Ishikawa (cell line): ENCODE data around the gene KRT7.

Source experiments
- CEBPB ChIP-seq: IDR thresholded peaks from 2 replicates; pipeline ENCODE4 v1.6.1; 2012
- CREB1 ChIP-seq: IDR thresholded peaks from 2 replicates; pipeline ENCODE4 v1.6.1; 2012; ENCODE audit warnings: low read depth
- EGR1 ChIP-seq: IDR thresholded peaks from 2 replicates; pipeline ENCODE4 v1.6.1; 2012
- EP300 ChIP-seq: IDR thresholded peaks from 2 replicates; pipeline ENCODE4 v1.6.1; 2012; ENCODE audit warnings: borderline replicate concordance
- FOXM1 ChIP-seq: IDR thresholded peaks from 2 replicates; pipeline ENCODE4 v1.6.1; 2012; ENCODE audit warnings: low read depth, borderline replicate concordance
- NFIC ChIP-seq: IDR thresholded peaks from 2 replicates; pipeline ENCODE4 v1.6.1; 2012
- RAD21 ChIP-seq: IDR thresholded peaks from 2 replicates; pipeline ENCODE4 v1.6.1; 2012; ENCODE audit warnings: low read depth
- TAF1 ChIP-seq: IDR thresholded peaks from 2 replicates; pipeline ENCODE4 v1.6.1; 2012; ENCODE audit warnings: low read depth, mild to moderate bottlenecking
- TCF12 ChIP-seq: IDR thresholded peaks from 2 replicates; pipeline ENCODE4 v1.6.1; 2012; ENCODE audit warnings: low read depth
- TEAD4 ChIP-seq: IDR thresholded peaks from 2 replicates; pipeline ENCODE4 v1.6.1; 2012
- YY1 ChIP-seq: IDR thresholded peaks from 2 replicates; pipeline ENCODE4 v1.6.1; 2012; ENCODE audit warnings: low read depth
- ZBTB7A ChIP-seq: IDR thresholded peaks from 2 replicates; pipeline ENCODE4 v1.6.1; 2012; ENCODE audit warnings: low read depth
- TF ChIP-seq, protein P1 (sequence below): IDR thresholded peaks from 2 replicates; pipeline ENCODE4 v1.6.1; 2012; ENCODE audit warnings: low read depth, mild to moderate bottlenecking
- TF ChIP-seq, protein P2 (sequence below): IDR thresholded peaks from 2 replicates; pipeline ENCODE4 v1.6.1; 2012
- TF ChIP-seq, protein P3 (sequence below): IDR thresholded peaks from 2 replicates; pipeline ENCODE4 v1.6.1; 2012

KRT7 gene

DNA sequence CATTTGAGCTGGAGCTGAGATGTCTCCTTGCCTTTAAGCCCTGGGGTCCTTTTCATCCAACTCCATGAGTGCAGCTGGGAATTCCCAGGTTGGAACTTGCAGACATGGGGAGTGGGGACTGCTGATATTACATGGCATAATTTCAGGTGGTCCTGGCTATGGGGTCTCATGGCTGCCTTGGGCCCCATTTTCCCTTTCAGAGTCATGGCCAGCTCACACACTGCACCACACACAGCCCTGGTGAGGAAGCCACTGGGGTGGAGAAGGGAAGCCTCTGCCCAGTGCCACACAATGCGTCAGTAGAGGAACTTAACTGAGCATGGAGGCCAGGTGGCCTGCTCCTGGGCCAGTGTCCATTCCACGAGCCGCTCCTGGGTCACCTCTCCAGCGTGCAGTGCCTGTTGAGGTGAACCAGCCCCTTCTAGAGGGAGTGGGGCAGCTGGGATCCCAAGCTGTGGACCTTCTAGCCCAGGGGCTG is 24.1 kb downstream of the KRT7 start:
- TF ChIP-seq FOXM1 = no peak

DNA sequence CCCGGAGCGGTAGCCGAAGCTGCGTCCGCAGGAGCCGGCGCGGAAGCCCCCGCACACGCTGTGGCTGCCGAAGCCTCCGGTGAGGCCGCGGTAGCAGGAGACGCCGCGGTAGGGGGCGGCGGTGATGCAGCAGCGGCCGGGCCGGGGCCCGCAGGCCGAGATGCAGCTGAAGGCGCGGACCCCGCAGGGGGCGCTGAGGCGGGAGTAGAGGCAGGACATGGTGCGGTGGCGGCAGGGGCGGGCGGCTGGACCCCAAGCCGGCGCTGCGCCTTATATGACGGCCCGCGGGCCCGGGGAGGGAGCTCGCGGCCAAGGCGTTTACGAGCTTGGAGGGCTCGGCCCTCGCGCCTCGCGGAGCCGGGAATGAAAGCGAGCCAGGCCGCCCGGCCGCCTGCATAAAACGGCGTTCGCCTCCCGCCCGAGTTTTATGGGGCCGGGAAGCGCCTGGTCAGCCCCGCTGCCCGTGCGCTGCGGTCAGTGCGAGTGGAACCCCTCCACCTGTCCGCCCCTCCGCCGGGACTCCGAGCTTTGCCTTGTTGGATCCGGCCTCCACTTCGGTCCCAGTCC is 25.4 kb downstream of the KRT7 start:
- no peak for TF ChIP-seq EP300
- TF ChIP-seq CREB1 = no peak
- TF ChIP-seq, protein P1, sequence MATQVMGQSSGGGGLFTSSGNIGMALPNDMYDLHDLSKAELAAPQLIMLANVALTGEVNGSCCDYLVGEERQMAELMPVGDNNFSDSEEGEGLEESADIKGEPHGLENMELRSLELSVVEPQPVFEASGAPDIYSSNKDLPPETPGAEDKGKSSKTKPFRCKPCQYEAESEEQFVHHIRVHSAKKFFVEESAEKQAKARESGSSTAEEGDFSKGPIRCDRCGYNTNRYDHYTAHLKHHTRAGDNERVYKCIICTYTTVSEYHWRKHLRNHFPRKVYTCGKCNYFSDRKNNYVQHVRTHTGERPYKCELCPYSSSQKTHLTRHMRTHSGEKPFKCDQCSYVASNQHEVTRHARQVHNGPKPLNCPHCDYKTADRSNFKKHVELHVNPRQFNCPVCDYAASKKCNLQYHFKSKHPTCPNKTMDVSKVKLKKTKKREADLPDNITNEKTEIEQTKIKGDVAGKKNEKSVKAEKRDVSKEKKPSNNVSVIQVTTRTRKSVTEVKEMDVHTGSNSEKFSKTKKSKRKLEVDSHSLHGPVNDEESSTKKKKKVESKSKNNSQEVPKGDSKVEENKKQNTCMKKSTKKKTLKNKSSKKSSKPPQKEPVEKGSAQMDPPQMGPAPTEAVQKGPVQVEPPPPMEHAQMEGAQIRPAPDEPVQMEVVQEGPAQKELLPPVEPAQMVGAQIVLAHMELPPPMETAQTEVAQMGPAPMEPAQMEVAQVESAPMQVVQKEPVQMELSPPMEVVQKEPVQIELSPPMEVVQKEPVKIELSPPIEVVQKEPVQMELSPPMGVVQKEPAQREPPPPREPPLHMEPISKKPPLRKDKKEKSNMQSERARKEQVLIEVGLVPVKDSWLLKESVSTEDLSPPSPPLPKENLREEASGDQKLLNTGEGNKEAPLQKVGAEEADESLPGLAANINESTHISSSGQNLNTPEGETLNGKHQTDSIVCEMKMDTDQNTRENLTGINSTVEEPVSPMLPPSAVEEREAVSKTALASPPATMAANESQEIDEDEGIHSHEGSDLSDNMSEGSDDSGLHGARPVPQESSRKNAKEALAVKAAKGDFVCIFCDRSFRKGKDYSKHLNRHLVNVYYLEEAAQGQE = no peak
- TF ChIP-seq NFIC = no peak
- TF ChIP-seq YY1 = no peak
- TF ChIP-seq TEAD4 = no peak
- TF ChIP-seq CEBPB = no peak
- no peak for TF ChIP-seq ZBTB7A
- TF ChIP-seq, protein P2, sequence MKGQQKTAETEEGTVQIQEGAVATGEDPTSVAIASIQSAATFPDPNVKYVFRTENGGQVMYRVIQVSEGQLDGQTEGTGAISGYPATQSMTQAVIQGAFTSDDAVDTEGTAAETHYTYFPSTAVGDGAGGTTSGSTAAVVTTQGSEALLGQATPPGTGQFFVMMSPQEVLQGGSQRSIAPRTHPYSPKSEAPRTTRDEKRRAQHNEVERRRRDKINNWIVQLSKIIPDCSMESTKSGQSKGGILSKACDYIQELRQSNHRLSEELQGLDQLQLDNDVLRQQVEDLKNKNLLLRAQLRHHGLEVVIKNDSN = no peak
- TF ChIP-seq TAF1 = no peak
- TF ChIP-seq, protein P3, sequence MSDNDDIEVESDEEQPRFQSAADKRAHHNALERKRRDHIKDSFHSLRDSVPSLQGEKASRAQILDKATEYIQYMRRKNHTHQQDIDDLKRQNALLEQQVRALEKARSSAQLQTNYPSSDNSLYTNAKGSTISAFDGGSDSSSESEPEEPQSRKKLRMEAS = no peak
- TF ChIP-seq RAD21 = no peak
- no peak for TF ChIP-seq FOXM1

DNA sequence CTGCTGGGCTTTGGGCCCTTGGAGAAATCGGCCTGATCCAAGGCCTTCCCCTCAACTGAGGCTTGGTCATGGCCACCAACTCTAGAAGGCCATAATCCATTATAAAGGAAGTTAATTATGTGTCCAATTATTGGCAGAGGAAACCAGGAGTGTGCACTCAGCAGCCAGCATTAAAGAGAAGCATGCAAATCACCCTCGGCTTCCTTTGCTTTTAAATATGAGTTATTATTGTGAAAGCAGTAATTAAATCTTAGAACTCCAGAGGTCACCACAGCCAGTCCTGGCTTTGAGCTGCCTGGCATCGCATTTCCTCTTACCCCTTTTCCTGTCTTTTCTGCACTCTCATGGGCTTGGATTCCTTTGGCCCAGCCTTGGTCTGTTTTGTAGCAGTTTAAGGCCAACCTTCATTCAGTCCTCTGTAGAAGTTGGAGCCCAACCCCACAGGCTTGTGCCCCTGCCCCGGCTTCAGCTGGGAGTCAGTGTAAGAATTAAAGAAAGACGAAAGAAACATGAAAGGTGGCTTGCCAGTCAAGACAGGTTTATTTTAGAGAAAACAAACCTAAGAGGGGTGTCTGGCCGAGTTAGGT is 26.7 kb downstream of the KRT7 start:
- TF ChIP-seq EP300 (no peak), TCF12 (peak; percentile 54; the same call in 1 of the 2 replicates), RAD21 (peak; percentile 15; the same call in 1 of the 2 replicates)
- TF ChIP-seq, protein P3 = peak; percentile 33; the same call in 1 of the 2 replicates

DNA sequence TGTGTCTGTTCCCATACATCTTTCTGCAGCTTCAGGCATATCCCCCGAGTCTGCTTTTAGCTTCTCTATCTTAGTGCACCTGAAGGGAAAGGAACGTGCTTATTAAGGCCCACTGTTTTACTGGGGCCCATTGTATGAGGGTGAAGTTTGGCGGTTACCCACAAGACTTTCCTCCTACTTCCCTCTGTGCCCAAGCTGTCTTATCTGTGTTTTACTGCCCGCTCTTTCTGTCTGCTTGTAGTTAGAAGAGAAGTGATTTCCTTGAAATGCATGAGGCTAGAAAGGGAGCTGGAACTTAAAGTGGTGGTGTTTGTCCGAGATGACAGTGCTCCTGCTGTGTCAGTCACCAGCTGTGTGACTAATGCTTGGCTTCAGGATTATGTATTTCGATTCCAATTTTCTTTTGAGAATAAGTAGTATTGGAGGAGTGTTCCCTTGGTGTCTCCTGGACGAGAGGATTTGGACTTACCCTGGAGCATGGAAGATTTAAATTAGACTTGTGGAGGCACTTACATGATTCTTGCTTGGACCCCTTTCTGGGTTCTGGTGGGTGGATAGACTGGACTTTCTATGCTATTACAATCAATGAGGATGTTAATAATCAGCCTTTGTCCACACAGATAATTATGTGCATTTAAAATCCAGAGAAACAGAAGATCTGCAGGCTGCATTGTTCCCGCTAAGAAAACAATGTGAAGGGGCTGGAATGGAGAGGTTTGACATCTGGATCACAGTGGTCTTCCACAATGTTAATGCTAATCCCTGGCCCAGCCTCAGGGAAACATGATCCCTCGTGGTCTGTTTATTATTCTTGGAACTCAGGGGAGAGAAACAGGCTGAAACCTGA is 27.5 kb downstream of the KRT7 start:
- TF ChIP-seq YY1 (no peak), TEAD4 (peak; percentile 49), RAD21 (peak; percentile 2; the same call in 1 of the 2 replicates), CEBPB (no peak), NFIC (peak; percentile 71), EP300 (peak; percentile 66; the same call in 1 of the 2 replicates), ZBTB7A (no peak; the same call in 1 of the 2 replicates), TCF12 (peak; percentile 58)
- TF ChIP-seq, protein P2 = no peak
- TF ChIP-seq, protein P1 = no peak

DNA sequence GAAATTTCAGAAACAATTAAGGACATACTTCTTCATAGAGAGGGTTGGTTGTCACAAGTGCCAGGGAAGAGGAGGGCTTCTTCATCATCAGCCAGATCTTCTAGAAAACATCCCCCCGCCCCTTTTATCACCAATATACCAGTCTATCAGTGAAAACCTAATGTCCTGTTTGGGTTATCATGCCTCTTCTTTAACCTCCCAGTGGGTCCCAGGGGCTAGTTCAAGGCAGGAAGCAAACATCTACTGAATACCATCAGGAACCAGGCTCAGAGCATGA is 28.1 kb downstream of the KRT7 start:
- TF ChIP-seq, protein P2 = no peak
- TF ChIP-seq EP300 (no peak), NFIC (no peak), EGR1 (no peak), FOXM1 (no peak), RAD21 (no peak), CEBPB (no peak), TCF12 (no peak), YY1 (no peak), TAF1 (no peak), TEAD4 (no peak)
- TF ChIP-seq, protein P3 = no peak
